ENCODE data around the gene SLK. TPM values are rescaled to one million over a fixed set of nuclear protein-coding genes. Genes with fewer than 3 reads are reported as not detected.
A peak's percentile ranks its signal among the peaks of the same experiment; 100 is the strongest.

The SLK gene
- total RNA-seq, 6 donors from 2014 or later = 38.7 to 103 (median 58.1) TPM

GRCh38 chr10:104025524-104025923 is 58.6 kb downstream of the SLK start:
- H3K4me1 ChIP-seq = peaks cover 0 to 12% (median 3%) of the 10 kb centered on the region in 4 donors
- DNase-seq (no peak), ATAC-seq (ENCODE audit: low FRiP score in 2 of 2) (no peak)
- H3K27me3 ChIP-seq = no peaks in the 10 kb centered on the region
- WGBS, 2 donors = 66 to 72% methylated on average over 5 of the region's 5 CpGs
- H3K27ac ChIP-seq = no peak overlapping the region
- no peak overlapping the region for H3K4me3 ChIP-seq
- no peaks in the 10 kb centered on the region for H3K9me3 ChIP-seq
- peaks cover 37 to 99% (median 43%) of the 10 kb centered on the region in 4 donors for H3K36me3 ChIP-seq
- TF ChIP-seq POLR2A (IDR thresholded peaks at IDR 0.05) (no peak), EP300 (IDR thresholded peaks at IDR 0.05) (no peak), POLR2AphosphoS5 (IDR thresholded peaks at IDR 0.05) (no peak), CTCF (IDR thresholded peaks at IDR 0.05) (no peak)

GRCh38 chr10:104026762-104027161 is 59.8 kb downstream of the SLK start:
- DNase-seq (no peak), ATAC-seq (ENCODE audit: low FRiP score in 2 of 2) (no peak)
- no peaks in the 10 kb centered on the region for H3K9me3 ChIP-seq
- no peaks in the 10 kb centered on the region for H3K27me3 ChIP-seq
- TF ChIP-seq POLR2A (IDR thresholded peaks at IDR 0.05) = no peak
- TF ChIP-seq CTCF (IDR thresholded peaks at IDR 0.05) = no peak
- TF ChIP-seq EP300 (IDR thresholded peaks at IDR 0.05) = no peak
- no peak for TF ChIP-seq POLR2AphosphoS5 (IDR thresholded peaks at IDR 0.05)
- no peak overlapping the region for H3K4me3 ChIP-seq
- H3K4me1 ChIP-seq = peaks cover 0 to 12% (median 3%) of the 10 kb centered on the region in 4 donors
- H3K27ac ChIP-seq = no peak overlapping the region
- 64 to 65% methylated on average over 2 of the region's 2 CpGs for WGBS, 2 donors
- peaks cover 24 to 94% (median 34%) of the 10 kb centered on the region in 4 donors for H3K36me3 ChIP-seq

- Histone ChIP-seq H3K4me1 (peaks cover 0 to 12% (median 3%) of the 10 kb centered on the region in 4 donors), H3K27ac (no peak overlapping the region), H3K4me3 (no peak overlapping the region), H3K9me3 (no peaks in the 10 kb centered on the region), H3K27me3 (no peaks in the 10 kb centered on the region), H3K36me3 (peaks cover 12 to 94% (median 21%) of the 10 kb centered on the region in 4 donors)
- whole genome bisulfite sequencing, 2 donors = 78 to 82% methylated on average over 6 of the region's 6 CpGs
- ATAC-seq (ENCODE audit: low FRiP score in 2 of 2) (no peak), DNase-seq (no peak)
- no peak for TF ChIP-seq EP300 (IDR thresholded peaks at IDR 0.05)
- no peak for TF ChIP-seq POLR2AphosphoS5 (IDR thresholded peaks at IDR 0.05)
- TF ChIP-seq POLR2A (IDR thresholded peaks at IDR 0.05) = no peak
- TF ChIP-seq CTCF (IDR thresholded peaks at IDR 0.05) = peak in 2 of 6 experiments; percentile 10 to 30
These were observed 61.2 kb downstream of the SLK start for GRCh38 chr10:104028146-104028545.

- Histone ChIP-seq H3K4me3 (no peak overlapping the region), H3K4me1 (peaks cover 0 to 12% (median 3%) of the 10 kb centered on the region in 4 donors), H3K9me3 (no peaks in the 10 kb centered on the region), H3K36me3 (peaks cover 10 to 92% (median 17%) of the 10 kb centered on the region in 4 donors), H3K27ac (no peak overlapping the region), H3K27me3 (no peaks in the 10 kb centered on the region)
- ATAC-seq (ENCODE audit: low FRiP score in 2 of 2) (peak in 1 of 2 donors; percentile 20), DNase-seq (no peak)
- WGBS, 2 donors = 85 to 87% methylated on average over 4 of the region's 4 CpGs
- no peak for TF ChIP-seq POLR2A (IDR thresholded peaks at IDR 0.05)
- TF ChIP-seq POLR2AphosphoS5 (IDR thresholded peaks at IDR 0.05) = no peak
- TF ChIP-seq EP300 (IDR thresholded peaks at IDR 0.05) = no peak
- no peak for TF ChIP-seq CTCF (IDR thresholded peaks at IDR 0.05)
These were observed 62.0 kb downstream of the SLK start for GRCh38 chr10:104028823-104029520.

GRCh38 chr10:104029521-104029860 is 62.6 kb downstream of the SLK start:
- Histone ChIP-seq H3K4me1 (peaks cover 0 to 10% (median 3%) of the 10 kb centered on the region in 4 donors), H3K27me3 (no peaks in the 10 kb centered on the region), H3K27ac (no peak overlapping the region), H3K36me3 (peaks cover 8 to 88% (median 16%) of the 10 kb centered on the region in 4 donors), H3K9me3 (no peaks in the 10 kb centered on the region), H3K4me3 (no peak overlapping the region)
- peak in 1 of 2 donors; percentile 69 for ATAC-seq (ENCODE audit: low FRiP score in 2 of 2)
- 84 to 86% methylated on average over 6 of the region's 6 CpGs for WGBS, 2 donors
- no peak for TF ChIP-seq POLR2A (IDR thresholded peaks at IDR 0.05)
- DNase-seq = no peak

All from upper lobe of left lung (tissue), 6 donors.